SK-MEL-5 (cell line): ENCODE results near the gene TMEM202. TPM values are rescaled to one million over a fixed set of nuclear protein-coding genes. Genes with fewer than 3 reads are reported as not detected.

Source experiments
- DNase-seq: peaks from one replicate; pipeline ENCODE4 v3.0.0-alpha.2; 2016; ENCODE audit warnings: low read depth, low spot score
- in situ Hi-C: cut with HindIII; loops from 2 replicates; pipeline ENCODE4 v1.10.0; 2016; ENCODE audit warnings: low sequenced_read_pairs, high pct_unique_total_duplicates, low pct_unique_long_range_greater_than_20kb
- total RNA-seq: library from RNA; depleted of rRNA; stranded (reverse); fragments of >200 nt; shearing (Covaris generic); gene quantifications from 2 replicates; pipeline ENCODE4 v1.2.3, GENCODE V29; 2014; rRNA removed

Gene TMEM202
- total RNA-seq, 1 experiment from 2014 or later, result not detected

DNA sequence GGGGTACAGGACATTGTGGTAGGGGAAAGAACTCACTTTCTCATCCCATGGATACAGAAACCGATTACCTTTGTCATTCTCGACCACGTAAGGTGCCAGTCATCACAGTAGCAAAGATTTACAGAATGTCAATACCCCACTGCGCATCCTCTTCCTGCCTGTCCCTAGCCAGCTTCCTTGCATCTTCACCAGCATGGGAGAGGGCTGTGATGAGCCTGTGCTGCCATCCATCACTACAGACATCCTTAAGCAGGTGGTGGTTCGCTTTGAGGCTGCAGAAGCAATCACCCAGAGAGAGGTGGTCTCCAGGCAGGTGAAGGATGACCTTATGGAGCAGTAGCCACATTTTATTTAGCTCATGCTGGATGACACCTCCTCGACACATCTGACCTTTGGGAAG is 52.7 kb downstream of the TMEM202 start:
- no peak for DNase-seq
- in situ Hi-C loops, result no loop called here

DNA sequence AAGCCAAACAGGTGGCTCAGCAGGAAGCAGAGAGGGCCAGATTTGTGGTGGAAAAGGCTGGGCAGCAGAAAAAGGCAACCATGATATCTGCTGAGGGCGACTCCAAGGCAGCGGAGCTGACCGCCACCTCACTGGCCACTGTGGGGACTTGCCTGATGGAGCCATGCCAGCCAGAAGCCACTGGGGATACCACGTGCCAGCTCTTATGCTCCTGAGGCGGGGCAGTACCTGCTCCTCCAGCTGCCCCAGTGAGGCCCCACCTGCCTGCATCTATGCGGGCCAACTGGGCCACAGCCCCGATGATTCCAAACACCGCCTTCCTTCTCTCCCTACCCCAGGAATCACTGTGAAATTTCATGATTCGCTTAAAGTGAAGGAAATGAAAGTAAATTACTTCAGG is 53.1 kb downstream of the TMEM202 start:
- DNase-seq, result no peak
- in situ Hi-C loops, result no loop called here

DNA sequence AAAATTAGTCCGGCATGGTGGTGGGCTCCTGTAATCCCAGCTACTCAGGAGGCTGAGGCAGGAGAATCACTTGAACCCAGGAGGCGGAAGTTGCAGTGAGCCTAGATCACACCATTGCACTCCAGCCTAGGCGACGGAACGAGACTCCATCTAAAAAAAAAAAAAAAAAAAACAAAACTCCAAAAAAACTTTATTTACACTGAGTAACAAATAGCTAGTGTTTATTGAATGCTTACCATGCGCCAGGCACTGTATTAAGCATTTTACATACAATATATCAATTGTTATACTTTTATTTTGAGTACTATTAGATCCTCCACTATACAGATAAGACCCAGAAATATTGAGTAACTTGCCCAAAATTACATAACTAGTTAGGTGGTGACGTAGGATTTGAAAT is 58.6 kb downstream of the TMEM202 start:
- in situ Hi-C loops, result no loop called here
- DNase-seq, result no peak

Other genes starting within 250 kb of the TMEM202 start
- gene GRAMD2A, start 200.5 kb upstream of the TMEM202 start, total RNA-seq, result not detected in 2 replicates
- gene PKM, start 167.1 kb upstream of the TMEM202 start, total RNA-seq, result 1,252 and 1,322 TPM in 2 replicates
- 24.2 and 27.3 TPM in 2 replicates for gene PARP6, start 125.8 kb upstream of the TMEM202 start, total RNA-seq
- gene CELF6, start 78.1 kb upstream of the TMEM202 start, total RNA-seq, result 0.24 TPM in 1 of 2 replicates, not detected in the other
- gene HEXA, start 22.3 kb upstream of the TMEM202 start, total RNA-seq, result 143 and 164 TPM in 2 replicates
- gene ARIH1, start 76.0 kb downstream of the TMEM202 start, total RNA-seq, result 57.4 and 67.4 TPM in 2 replicates